Tibial artery (tissue), 4 donors: ENCODE measurements around the gene OGFOD3.

ENCODE experiments used
- DNase-seq, 2 donors: peaks; one replicate each; pipeline ENCODE4 v3.0.0-alpha.2; 2019
- H3K27ac ChIP-seq, 2 donors: fragments of 200-600 bp; sonication (generic) in 1 of 2; 1 replicate in 1 of 2; 2 replicates in 1 of 2; pipeline ENCODE4 v1.5.1; 2018 to 2019; ENCODE audit warnings: mild to moderate bottlenecking in 1 of 2
- H3K27me3 ChIP-seq, 2 donors: fragments of 200-600 bp; sonication (generic) in 1 of 2; one replicate each; pipeline versions ENCODE4 v1.5.1 to v1.6.0; 2016 to 2019
- H3K36me3 ChIP-seq, 3 donors: fragments of 200-600 bp; sonication (generic) in 2 of 3; one replicate each; pipeline ENCODE4 v1.5.1; 2016 to 2019; ENCODE audit warnings: mild to moderate bottlenecking in 2 of 3
- H3K4me1 ChIP-seq, 4 donors: fragments of 200-600 bp; sonication (generic) in 2 of 4; 1 replicate in 3 of 4; 2 replicates in 1 of 4; pipeline ENCODE4 v1.5.1; 2016 to 2019
- H3K4me3 ChIP-seq, 2 donors: fragments of 200-600 bp; sonication (generic) in 1 of 2; 1 replicate in 1 of 2; 2 replicates in 1 of 2; pipeline ENCODE4 v1.5.1; 2018 to 2019; ENCODE audit warnings: mild to moderate bottlenecking in 2 of 2
- H3K9me3 ChIP-seq, 3 donors: fragments of 200-600 bp; sonication (generic) in 1 of 3; one replicate each; pipeline ENCODE4 v1.5.1; 2016 to 2019
- intact Hi-C: fragments of 100-400 bp; cut with DNase I; formaldehyde crosslinking; loops from one replicate; pipeline ENCODE4 v1.15.0; 2023; ENCODE audit warnings: low total_unique reads
- TF ChIP-seq, protein P1 (sequence below), 2 experiments: fragments of 200-600 bp in 1 of 2; fragments of 450-650 bp in 1 of 2; IDR thresholded peaks; one replicate each; pipeline ENCODE4 v1.5.1; 2017 to 2019; ENCODE audit warnings: antibody characterized with exemption in 2 of 2, mild to moderate bottlenecking in 1 of 2, moderate library complexity in 1 of 2

OGFOD3 gene

GRCh38 chr17:82441691-82442487 is 23.5 kb upstream of the OGFOD3 start:
- H3K36me3 ChIP-seq = peaks cover 0 to 75% (median 31%) of the 10 kb centered on the region in 3 donors
- no peak for DNase-seq

DNA sequence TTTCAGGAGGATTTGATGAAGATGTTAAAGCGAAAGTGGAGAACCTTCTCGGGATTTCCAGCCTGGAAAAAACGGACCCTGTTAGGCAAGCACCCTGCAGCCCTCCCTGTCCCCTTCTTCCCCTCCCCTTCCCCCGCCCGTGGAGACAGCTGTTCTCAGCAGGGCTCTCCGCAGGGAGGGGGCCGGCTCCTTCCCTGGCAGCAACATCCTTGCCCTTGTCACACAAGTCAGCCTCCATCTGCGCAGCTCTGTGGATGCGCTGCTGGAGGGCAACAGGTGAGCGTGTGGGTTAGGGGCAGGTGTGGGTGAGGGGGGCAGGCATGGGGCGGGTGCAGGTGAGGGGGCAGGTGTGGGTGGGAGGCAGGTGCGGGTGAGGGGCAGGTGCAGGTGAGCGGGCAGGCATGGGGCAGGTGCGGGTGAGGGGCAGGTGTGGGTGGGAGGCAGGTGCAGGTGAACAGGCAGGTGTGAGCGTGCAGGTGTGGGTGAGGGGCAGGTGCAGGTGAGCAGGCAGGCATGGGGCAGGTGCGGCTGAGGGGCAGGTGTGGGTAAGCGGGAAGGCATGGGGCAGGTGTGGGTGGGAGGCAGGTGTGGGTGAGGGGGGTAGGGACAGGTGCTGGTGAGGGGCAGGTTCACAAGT is 22.7 kb upstream of the OGFOD3 start:
- Histone ChIP-seq H3K36me3 (peaks cover 0 to 83% (median 36%) of the 10 kb centered on the region in 3 donors), H3K27ac (no peak overlapping the region), H3K27me3 (no peaks in the 10 kb centered on the region), H3K4me1 (peaks cover 0 to 21% (median 9%) of the 10 kb centered on the region in 4 donors), H3K9me3 (no peaks in the 10 kb centered on the region), H3K4me3 (no peak overlapping the region)
- no peak for DNase-seq
- TF ChIP-seq, protein P1, sequence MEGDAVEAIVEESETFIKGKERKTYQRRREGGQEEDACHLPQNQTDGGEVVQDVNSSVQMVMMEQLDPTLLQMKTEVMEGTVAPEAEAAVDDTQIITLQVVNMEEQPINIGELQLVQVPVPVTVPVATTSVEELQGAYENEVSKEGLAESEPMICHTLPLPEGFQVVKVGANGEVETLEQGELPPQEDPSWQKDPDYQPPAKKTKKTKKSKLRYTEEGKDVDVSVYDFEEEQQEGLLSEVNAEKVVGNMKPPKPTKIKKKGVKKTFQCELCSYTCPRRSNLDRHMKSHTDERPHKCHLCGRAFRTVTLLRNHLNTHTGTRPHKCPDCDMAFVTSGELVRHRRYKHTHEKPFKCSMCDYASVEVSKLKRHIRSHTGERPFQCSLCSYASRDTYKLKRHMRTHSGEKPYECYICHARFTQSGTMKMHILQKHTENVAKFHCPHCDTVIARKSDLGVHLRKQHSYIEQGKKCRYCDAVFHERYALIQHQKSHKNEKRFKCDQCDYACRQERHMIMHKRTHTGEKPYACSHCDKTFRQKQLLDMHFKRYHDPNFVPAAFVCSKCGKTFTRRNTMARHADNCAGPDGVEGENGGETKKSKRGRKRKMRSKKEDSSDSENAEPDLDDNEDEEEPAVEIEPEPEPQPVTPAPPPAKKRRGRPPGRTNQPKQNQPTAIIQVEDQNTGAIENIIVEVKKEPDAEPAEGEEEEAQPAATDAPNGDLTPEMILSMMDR (IDR thresholded peaks at IDR 0.05) = no peak
- intact Hi-C loops = no loop called here

More at GRCh38 chr17:82441691-82442487, 23.5 kb upstream of the OGFOD3 start:
- Histone ChIP-seq H3K9me3 (no peaks in the 10 kb centered on the region), H3K4me1 (peaks cover 0 to 26% (median 9%) of the 10 kb centered on the region in 4 donors), H3K4me3 (no peak overlapping the region), H3K27ac (no peak overlapping the region), H3K27me3 (no peaks in the 10 kb centered on the region)
- TF ChIP-seq, protein P1 (IDR thresholded peaks at IDR 0.05) = no peak
- intact Hi-C loops = no loop called here

- no peaks in the 10 kb centered on the region for H3K27me3 ChIP-seq
- peaks cover 0 to 20% (median 5%) of the 10 kb centered on the region in 4 donors for H3K4me1 ChIP-seq
- H3K9me3 ChIP-seq = no peaks in the 10 kb centered on the region
- H3K36me3 ChIP-seq = peaks cover 0 to 89% (median 41%) of the 10 kb centered on the region in 3 donors
- no peak overlapping the region for H3K27ac ChIP-seq
- H3K4me3 ChIP-seq = no peak overlapping the region
- intact Hi-C loops = no loop called here
- TF ChIP-seq, protein P1 (IDR thresholded peaks at IDR 0.05) = no peak
- no peak for DNase-seq
Measured at GRCh38 chr17:82440469-82440981, 22.1 kb upstream of the OGFOD3 start.

DNA sequence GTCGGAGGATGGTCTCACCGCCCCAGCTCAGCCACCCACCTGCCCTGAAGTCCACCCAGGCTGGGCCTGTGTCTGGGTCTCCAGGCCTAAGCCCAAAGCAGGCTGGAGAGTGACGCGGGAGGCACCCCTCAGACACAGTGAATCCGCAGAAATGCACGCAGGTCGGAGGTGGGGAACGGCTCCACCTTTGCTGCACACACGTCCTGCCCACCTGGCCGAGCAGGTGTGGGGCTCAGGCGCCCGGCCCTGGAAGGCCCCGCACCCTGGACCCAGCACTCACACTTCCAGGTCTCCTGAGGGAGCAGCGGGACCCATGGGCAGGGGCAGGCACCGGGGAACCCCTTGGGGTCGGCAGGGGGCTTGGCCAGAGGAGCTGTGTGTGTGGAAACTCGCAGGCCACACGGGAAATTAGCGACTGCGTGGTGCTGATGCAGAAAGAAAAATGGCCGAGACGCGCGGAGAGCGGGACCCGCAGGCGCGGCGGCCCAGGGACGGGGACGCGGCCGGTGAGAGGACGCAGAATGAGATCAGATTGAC is 21.5 kb upstream of the OGFOD3 start:
- peaks cover 0 to 13% (median under 1%) of the 10 kb centered on the region in 4 donors for H3K4me1 ChIP-seq
- H3K4me3 ChIP-seq = no peak overlapping the region
- H3K9me3 ChIP-seq = no peaks in the 10 kb centered on the region
- no peak for DNase-seq
- H3K36me3 ChIP-seq = peaks cover 0 to 95% (median 41%) of the 10 kb centered on the region in 3 donors
- H3K27me3 ChIP-seq = no peaks in the 10 kb centered on the region
- no peak overlapping the region for H3K27ac ChIP-seq
- intact Hi-C loops = no loop called here
- TF ChIP-seq, protein P1 (IDR thresholded peaks at IDR 0.05) = no peak

DNA sequence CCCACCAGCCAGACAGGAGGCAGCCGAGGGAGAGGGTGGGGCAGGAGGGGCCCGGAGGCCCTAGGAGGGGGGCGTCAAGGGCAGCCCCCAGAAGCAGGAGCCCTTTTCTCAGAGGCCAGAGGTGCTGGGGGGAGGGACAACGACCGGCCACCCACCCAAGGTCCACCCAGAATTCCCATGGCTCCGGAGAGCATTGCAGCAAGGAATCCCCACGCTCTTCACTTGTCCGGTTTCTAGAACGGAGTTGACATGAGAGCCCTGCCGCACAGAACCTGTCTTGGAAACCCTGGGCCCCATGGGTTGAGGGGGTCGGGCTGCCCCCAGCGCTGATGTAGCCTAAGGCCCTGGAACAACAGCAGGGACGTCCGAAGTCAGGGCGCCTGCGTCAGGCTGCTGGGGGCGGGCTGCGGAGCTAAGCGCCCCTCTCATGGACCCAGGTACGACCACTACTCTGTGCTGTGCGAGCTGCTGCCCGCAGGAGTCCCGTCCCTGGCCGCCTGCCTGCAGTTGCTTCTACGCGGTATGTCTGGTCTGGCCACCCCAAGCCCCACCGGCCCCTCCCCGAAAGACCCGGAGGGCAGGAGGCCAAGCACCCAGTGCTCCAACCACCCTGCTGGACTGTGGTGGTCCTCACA is 20.9 kb upstream of the OGFOD3 start:
- H3K9me3 ChIP-seq = no peaks in the 10 kb centered on the region
- no peak overlapping the region for H3K27ac ChIP-seq
- H3K4me1 ChIP-seq = peaks cover 0 to 7% (median 0%) of the 10 kb centered on the region in 4 donors
- H3K36me3 ChIP-seq = peaks cover 0 to 94% (median 39%) of the 10 kb centered on the region in 3 donors
- DNase-seq = no peak
- H3K27me3 ChIP-seq = no peaks in the 10 kb centered on the region
- intact Hi-C loops = no loop called here
- H3K4me3 ChIP-seq = no peak overlapping the region
- TF ChIP-seq, protein P1 (IDR thresholded peaks at IDR 0.05) = no peak
